H7 (cell line): ENCODE data around the gene PSME2. TPM values are rescaled to one million over a fixed set of nuclear protein-coding genes. Genes with fewer than 3 reads are reported as not detected.

Experiments
- DNase-seq: peaks from one replicate; pipeline ENCODE4 v3.0.0; 2012
- H3K27me3 ChIP-seq: 2 replicates; pipeline ENCODE4 v1.6.0; 2011; ENCODE audit warnings: mild to moderate bottlenecking, low read length; ENCODE audit not compliant: control insufficient read depth, insufficient read depth
- H3K36me3 ChIP-seq: replicated peaks from 2 replicates; pipeline ENCODE4 v1.5.1; 2011; ENCODE audit warnings: low read length; ENCODE audit not compliant: control insufficient read depth, insufficient read depth
- H3K4me3 ChIP-seq: 2 replicates; pipeline ENCODE4 v1.5.1; 2011; ENCODE audit warnings: low read depth, mild to moderate bottlenecking, control low read depth, low read length, moderate library complexity; ENCODE audit not compliant: insufficient read depth
- total RNA-seq: library from RNA; depleted of rRNA; stranded (reverse); fragments of >200 nt; shearing (Covaris generic); gene quantifications from 2 replicates; pipeline ENCODE4 v1.2.3, GENCODE V29; 2014

PSME2 gene
- total RNA-seq, 1 experiment from 2014 or later: 134 TPM

DNA sequence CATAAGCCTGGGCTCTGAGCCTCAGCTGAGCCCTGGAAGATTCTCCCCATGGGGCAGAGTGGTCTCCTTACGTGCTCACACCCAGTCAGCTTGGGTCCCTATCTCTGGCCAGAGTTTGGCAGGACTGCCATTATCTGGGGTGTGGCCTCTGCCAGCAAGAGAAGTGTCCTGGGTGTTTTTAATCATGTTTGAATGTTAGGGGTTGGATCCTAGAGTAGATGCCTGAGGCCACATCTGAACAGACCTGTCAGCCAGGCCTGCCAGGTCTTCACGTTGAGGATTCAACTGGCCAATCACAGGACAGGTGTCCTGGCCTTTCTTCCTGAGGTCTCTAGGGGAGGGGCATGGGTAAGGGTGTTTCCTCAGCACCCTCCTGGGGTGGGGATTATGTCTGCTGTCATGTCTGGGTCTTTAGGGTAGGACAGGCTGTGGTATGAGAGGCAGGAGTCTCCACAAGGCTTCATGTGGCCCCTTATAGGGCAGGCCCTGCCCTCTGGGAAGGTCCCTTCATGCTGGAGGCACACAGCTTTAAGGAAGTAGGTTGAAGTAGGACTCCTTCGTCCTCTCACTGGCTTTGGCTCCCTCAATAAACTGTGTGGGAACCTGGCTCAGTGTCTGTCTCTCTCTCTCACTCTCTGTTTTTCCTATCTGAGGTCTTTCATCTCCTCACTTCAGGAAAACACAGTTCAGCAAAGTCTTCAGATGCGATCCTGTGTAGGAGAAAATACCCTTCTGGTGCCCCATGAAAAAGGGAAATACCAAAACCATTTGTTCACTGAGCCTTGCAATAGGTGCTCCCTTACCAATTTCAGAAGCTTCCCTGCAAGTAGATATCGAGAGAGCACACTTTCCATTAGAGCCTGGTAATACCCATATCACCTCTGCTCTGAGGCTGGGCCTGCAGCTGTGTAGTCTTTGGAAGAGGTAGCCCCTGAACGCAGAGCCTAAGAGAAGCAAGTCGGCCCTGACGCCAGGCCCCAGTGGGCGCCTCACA is 22.7 kb downstream of the PSME2 start:
- no peak for DNase-seq
- H3K4me3 ChIP-seq: no peak overlapping the region
- peaks cover 26% of the 10 kb centered on the region for H3K36me3 ChIP-seq
- H3K27me3 ChIP-seq: no peaks in the 10 kb centered on the region

- Histone ChIP-seq H3K4me3 (no peak overlapping the region), H3K27me3 (no peaks in the 10 kb centered on the region), H3K36me3 (peaks cover 33% of the 10 kb centered on the region)
- no peak for DNase-seq
Observed at GRCh38 chr14:24122898-24123297, 23.5 kb downstream of the PSME2 start.

GRCh38 chr14:24122416-24122815 is 24.0 kb downstream of the PSME2 start:
- Histone ChIP-seq H3K27me3 (no peaks in the 10 kb centered on the region), H3K36me3 (peaks cover 33% of the 10 kb centered on the region), H3K4me3 (no peak overlapping the region)
- DNase-seq: no peak

- H3K36me3 ChIP-seq: peaks cover 33% of the 10 kb centered on the region
Observed at GRCh38 chr14:24121210-24121609, 25.2 kb downstream of the PSME2 start.

GRCh38 chr14:24119691-24120090 is 26.7 kb downstream of the PSME2 start:
- Histone ChIP-seq H3K36me3 (peaks cover 33% of the 10 kb centered on the region), H3K4me3 (no peak overlapping the region), H3K27me3 (no peaks in the 10 kb centered on the region)
- peak; percentile 3 for DNase-seq

More at GRCh38 chr14:24121210-24121609, 25.2 kb downstream of the PSME2 start:
- Histone ChIP-seq H3K27me3 (no peaks in the 10 kb centered on the region), H3K4me3 (no peak overlapping the region)
- peak; percentile 8 for DNase-seq

DNA sequence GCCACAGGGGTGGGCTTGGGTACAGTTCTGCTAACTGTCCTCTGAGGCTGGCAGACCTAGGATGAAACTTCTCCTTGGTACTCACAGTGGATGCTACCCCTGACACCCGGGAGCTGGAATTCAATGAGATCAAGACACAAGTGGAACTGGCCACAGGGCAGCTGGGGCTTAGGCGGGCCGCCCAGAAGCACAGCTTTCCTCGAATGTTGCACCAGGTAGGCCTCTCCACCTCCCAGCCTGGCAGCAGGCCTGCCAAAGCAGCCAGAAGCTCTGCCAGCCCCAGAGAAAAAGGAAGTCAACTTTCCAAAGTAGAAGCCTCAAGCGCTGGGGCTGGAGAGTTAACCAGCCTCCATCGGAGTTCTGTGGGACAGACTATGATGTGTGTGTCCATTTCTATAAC is 29.2 kb downstream of the PSME2 start:
- peaks cover 26% of the 10 kb centered on the region for H3K36me3 ChIP-seq
- no peak overlapping the region for H3K4me3 ChIP-seq
- DNase-seq: no peak
- H3K27me3 ChIP-seq: no peaks in the 10 kb centered on the region

DNA sequence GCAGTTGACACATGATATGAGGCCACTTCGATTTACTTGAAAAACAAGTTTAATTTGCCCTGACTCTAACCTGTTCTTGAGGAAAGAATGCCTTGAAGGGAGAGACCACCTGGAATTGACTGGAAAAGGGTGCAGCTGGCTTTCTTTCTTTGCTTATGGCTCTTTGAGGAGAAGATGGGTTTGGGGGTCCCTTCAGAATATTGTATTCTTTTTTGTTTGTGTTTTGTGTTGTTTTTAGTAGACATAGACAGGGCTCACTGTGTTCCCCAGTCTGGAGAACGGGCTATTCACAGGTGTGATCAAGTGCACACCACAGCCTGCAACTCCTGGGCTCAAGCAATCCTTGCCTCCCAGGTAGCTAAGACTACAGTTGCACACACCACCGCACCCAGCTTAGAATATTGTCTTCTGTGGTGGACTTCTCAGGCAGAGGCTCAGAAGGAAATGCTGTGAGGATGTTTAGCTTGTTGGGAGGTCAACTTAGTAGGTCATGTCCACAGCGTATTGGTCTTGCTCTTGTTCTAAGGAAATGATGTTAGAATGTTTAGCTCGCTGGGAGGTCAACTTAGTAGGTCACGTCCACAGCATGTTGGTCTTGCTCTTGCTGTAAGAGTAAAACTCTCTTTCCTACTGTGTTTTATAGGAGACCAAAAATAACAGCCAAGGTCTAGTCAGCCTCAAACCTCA is 30.1 kb downstream of the PSME2 start:
- H3K27me3 ChIP-seq: no peaks in the 10 kb centered on the region
- H3K4me3 ChIP-seq: no peak overlapping the region; the same call in 1 of the 2 replicates
- no peak for DNase-seq
- peaks cover 24% of the 10 kb centered on the region for H3K36me3 ChIP-seq

DNA sequence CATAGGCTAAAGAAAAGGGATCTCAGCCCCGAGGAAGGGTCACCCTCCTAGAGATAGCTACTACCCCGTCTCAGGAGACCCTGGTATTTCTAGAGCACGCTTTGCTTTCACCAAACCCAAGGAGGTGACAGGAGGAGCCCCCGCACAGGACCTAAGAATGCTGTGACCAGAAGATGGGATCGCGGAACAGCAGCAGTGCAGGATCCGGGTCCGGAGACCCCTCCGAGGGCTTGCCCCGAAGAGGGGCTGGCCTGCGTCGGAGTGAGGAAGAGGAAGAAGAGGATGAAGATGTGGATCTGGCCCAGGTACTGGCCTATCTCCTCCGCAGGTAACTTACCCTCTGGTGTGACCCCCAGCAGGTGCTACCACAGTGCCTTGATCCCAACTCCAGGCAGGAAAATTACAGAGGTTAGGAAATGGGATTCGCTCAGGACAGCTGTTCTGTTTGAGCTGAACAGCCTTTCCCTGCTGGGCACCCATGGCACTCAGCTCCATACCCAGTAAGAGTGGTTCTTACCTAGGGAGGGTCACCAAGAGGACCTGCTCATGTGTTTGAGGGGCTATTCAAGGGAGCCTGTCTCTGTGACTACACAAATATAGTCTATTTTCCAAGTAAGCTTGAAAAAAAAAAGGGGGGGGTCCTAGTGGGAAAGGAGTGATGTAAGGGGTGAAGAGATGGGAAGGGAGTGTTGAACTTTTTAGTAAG is 30.8 kb downstream of the PSME2 start:
- DNase-seq: no peak
- Histone ChIP-seq H3K4me3 (peak overlapping the region; percentile 60), H3K27me3 (no peaks in the 10 kb centered on the region), H3K36me3 (peaks cover 20% of the 10 kb centered on the region)

GRCh38 chr14:24114532-24115421 is 31.6 kb downstream of the PSME2 start, which contains the start of the genes DCAF11 and NRL:
Gene DCAF11 (plus strand): TSS chr14:24114777. CDS start chr14:24115595, 818 bp downstream.
Gene NRL (minus strand): TSS chr14:24114949. CDS start chr14:24082848, 32,101 bp downstream.
- no peaks in the 10 kb centered on the region for H3K27me3 ChIP-seq

DNA sequence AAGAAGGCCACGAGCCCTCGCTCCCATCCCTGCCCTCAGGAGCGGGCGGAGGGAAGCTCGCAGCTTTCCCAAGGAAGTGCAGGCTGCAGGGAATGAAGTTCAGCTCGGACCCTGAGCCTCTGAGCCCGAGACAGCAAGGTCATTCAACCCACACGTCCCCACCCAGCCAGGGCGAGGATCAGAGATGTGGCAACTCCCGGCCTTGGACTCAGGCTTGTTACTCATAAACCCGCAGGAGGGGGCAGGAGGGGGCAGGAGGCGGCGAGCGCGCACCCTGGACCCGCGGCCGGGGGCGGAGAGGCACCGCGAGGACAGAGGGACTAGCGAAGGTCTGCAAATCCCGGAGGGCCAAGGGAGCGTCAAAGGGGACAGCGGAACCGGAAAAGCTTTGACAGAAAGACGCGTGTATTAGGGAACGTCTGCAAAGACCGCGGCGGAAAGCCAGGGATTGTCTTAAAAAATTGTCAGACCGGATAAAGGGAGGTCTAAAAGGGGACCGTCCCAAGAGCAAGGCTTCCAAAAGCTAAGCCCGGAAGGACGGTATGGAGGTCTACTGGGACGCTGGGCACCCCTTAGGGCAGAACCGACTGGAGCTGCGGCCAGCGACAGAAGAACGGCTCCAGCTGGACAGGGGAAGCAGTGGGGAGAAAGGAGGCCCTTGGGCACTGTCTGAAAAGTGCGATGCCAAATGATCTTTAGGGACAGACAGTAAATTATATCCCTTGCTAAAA is 32.4 kb downstream of the PSME2 start:
- Histone ChIP-seq H3K36me3 (peaks cover 9% of the 10 kb centered on the region), H3K27me3 (no peaks in the 10 kb centered on the region), H3K4me3 (peak overlapping the region; percentile 86)
- DNase-seq: peak; percentile 89

More at GRCh38 chr14:24114532-24115421, 31.6 kb downstream of the PSME2 start, which contains the start of the genes DCAF11 and NRL:
- DNase-seq: peak; percentile 98
- Histone ChIP-seq H3K4me3 (peak within 1 kb of the TSS; percentile 86), H3K36me3 (peaks cover 17% of the 10 kb centered on the region)

DNA sequence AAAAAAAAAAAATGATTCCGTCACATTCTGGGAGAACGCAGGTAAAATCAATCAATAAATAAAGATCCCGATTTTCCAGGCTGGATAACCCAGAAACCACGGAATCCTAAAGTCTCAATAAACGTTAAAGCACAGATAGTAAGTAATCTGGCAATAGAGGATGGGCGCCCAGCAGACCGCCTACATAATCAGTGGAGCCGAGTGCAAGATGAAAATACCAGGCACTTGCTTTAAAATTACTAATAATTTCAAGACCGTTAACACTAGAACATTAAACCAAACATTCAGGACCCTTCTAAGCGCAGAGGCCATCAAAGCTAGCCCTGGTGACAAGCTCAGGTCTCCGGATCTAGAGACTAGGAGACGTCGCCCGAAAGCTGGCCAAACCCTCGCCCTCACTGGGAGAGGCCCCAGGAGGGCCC is 33.0 kb downstream of the PSME2 start:
- DNase-seq: no peak
- H3K36me3 ChIP-seq: peaks cover 4% of the 10 kb centered on the region
- H3K27me3 ChIP-seq: no peaks in the 10 kb centered on the region
- H3K4me3 ChIP-seq: peak overlapping the region; percentile 86

GRCh38 chr14:24110523-24110922 is 35.9 kb downstream of the PSME2 start:
- no peak overlapping the region for H3K4me3 ChIP-seq
- H3K27me3 ChIP-seq: no peaks in the 10 kb centered on the region
- DNase-seq: no peak
- H3K36me3 ChIP-seq: no peaks in the 10 kb centered on the region

- Histone ChIP-seq H3K36me3 (no peaks in the 10 kb centered on the region), H3K4me3 (no peak overlapping the region), H3K27me3 (no peaks in the 10 kb centered on the region)
- no peak for DNase-seq
Observed at GRCh38 chr14:24110060-24110459, 36.4 kb downstream of the PSME2 start.
